ENCODE data around the gene PHACTR3. TPM values are rescaled to one million over a fixed set of nuclear protein-coding genes. Genes with fewer than 3 reads are reported as not detected.

Gene PHACTR3
- total and polyA plus RNA-seq, 2 of the 8 experiments (the other 6 are each of a cell fraction or from before 2014, with no cell fraction given), result 0.05 to 0.13 TPM

- Histone ChIP-seq H3K23me2 (ENCODE audit: low read depth, low read length) (peaks cover 3% of the 10 kb centered on the region; the same call in 1 of the 2 replicates), H4K91ac (replicated peaks; ENCODE audit: insufficient read length, low read length) (no peak overlapping the region), H3K9me3 (ENCODE audit: insufficient read depth in 2 of 2, low read depth in 1 of 2, low read length in 1 of 2) (peaks cover 5 to 58% of the 10 kb centered on the region in 2 experiments), H2BK12ac (ENCODE audit: low read depth, low read length) (no peak overlapping the region), H3K4me1 (replicated peaks in 1 of 4; ENCODE audit: control insufficient read depth in 3 of 4, insufficient read depth in 4 of 4, low read length in 3 of 4) (peaks cover 0 to 4% (median 1%) of the 10 kb centered on the region in 4 experiments; a peak in 3 of 7 replicates), H3K4ac (replicated peaks; ENCODE audit: insufficient read length, low read depth, low read length) (no peak overlapping the region), H3K27ac (ENCODE audit: low read depth, low read length) (no peak overlapping the region), H3K36me3 (ENCODE audit: control insufficient read depth in 2 of 4, insufficient read depth in 4 of 4, low read length in 3 of 4) (no peaks in the 10 kb centered on the region), H3K56ac (replicated peaks; ENCODE audit: insufficient read length, low read depth, low read length) (no peak overlapping the region), H2BK120ac (replicated peaks; ENCODE audit: low read depth, low read length) (no peak overlapping the region), H2BK20ac (ENCODE audit: low read length) (no peak overlapping the region), H3K23ac (ENCODE audit: insufficient read length) (no peak overlapping the region), H4K20me1 (replicated peaks in 1 of 2; ENCODE audit: control insufficient read depth in 1 of 2, insufficient read depth in 2 of 2, low read length in 2 of 2) (no peaks in the 10 kb centered on the region), H4K8ac (ENCODE audit: extremely low read depth, insufficient read depth, low read length) (no peak overlapping the region), H2AK5ac (ENCODE audit: low read depth, low read length) (no peak overlapping the region), H3K9ac (replicated peaks in 1 of 4; ENCODE audit: extremely low read depth in 1 of 4, low read depth in 3 of 4, low read length in 3 of 4) (no peak overlapping the region), H3K4me2 (ENCODE audit: insufficient read depth in 1 of 2, low read depth in 2 of 2, low read length in 2 of 2) (no peak overlapping the region), H2BK15ac (ENCODE audit: low read length) (no peak overlapping the region), H2AFZ (ENCODE audit: low read length) (no peak overlapping the region), H3K18ac (ENCODE audit: extremely low read depth, low read length) (no peak overlapping the region), H3K4me3 (ENCODE audit: extremely low read depth in 1 of 4, insufficient read depth in 2 of 4, low read depth in 3 of 4, low read length in 4 of 4) (no peak overlapping the region), H3K27me3 (replicated peaks in 1 of 4; ENCODE audit: control insufficient read depth in 3 of 4, extremely low read depth in 1 of 4, insufficient read depth in 3 of 4, low read length in 3 of 4) (peaks cover 14 to 44% (median 34%) of the 10 kb centered on the region in 4 experiments), H4K5ac (ENCODE audit: insufficient read length, low read depth, low read length) (no peak overlapping the region), H2BK5ac (ENCODE audit: low read depth, low read length) (no peak overlapping the region), H3K79me2 (ENCODE audit: control insufficient read depth in 1 of 2, insufficient read depth in 2 of 2, low read length in 2 of 2) (no peaks in the 10 kb centered on the region), H3K14ac (ENCODE audit: insufficient read length) (no peak overlapping the region), H3K79me1 (ENCODE audit: low read depth, low read length) (no peaks in the 10 kb centered on the region)
- DNase-seq (ENCODE audit: low read depth in 1 of 2, low spot score in 2 of 2) (no peak), FAIRE-seq (no peak)
- WGBS, 2 experiments (ENCODE audit: extremely low coverage in 1 of 2, insufficient coverage in 1 of 2, insufficient read length in 1 of 2, insufficient replicate concordance in 2 of 2, low coverage in 1 of 2, low lambda C conversion rate in 2 of 2, missing lambda C conversion rate in 1 of 2), result 88% methylated on average over 8 of the region's 8 CpGs; no CpG with 5 or more reads in 1 of the 2 experiments
- ChIA-PET POLR2A (ENCODE audit: partially characterized antibody) (no interaction called here), CTCF (ENCODE audit: partially characterized antibody) (interaction anchor here (0.7 kb wide), 1 partner anchor 29 kb away, joined by 4 read pairs; no protein-coding TSS in a partner anchor)
- no peak for TF ChIP-seq EGR1 (IDR thresholded peaks at IDR 0.05; ENCODE audit: borderline replicate concordance, low read depth, low read length)
- no peak for TF ChIP-seq RNF2 (IDR thresholded peaks at IDR 0.05; ENCODE audit: borderline replicate concordance, low read depth, low read length, missing control alignments, poor library complexity, severe bottlenecking)
- TF ChIP-seq SIRT6 (IDR thresholded peaks at IDR 0.05; ENCODE audit: low read length), result no peak
- no peak for TF ChIP-seq PHF8 (conservative IDR thresholded peaks at IDR 0.05; ENCODE audit: low read depth, low read length)
- TF ChIP-seq SIN3A (conservative IDR thresholded peaks at IDR 0.05 in 1 of 2, IDR thresholded peaks at IDR 0.05 in 1 of 2; ENCODE audit: low read depth in 1 of 2, low read length in 2 of 2), result no peak
- no peak for TF ChIP-seq SUZ12 (IDR thresholded peaks at IDR 0.05; ENCODE audit: low read length)
- TF ChIP-seq ZNF274 (IDR thresholded peaks at IDR 0.05; ENCODE audit: borderline replicate concordance, extremely low read depth, low read length), result no peak
- no peak for TF ChIP-seq HDAC6 (IDR thresholded peaks at IDR 0.05; ENCODE audit: low read depth, low read length)
- no peak for TF ChIP-seq ATF2 (IDR thresholded peaks at IDR 0.05; ENCODE audit: low read length)
- TF ChIP-seq CHD2 (IDR thresholded peaks at IDR 0.05; ENCODE audit: low read length), result no peak
- TF ChIP-seq NANOG (IDR thresholded peaks at IDR 0.05; ENCODE audit: insufficient read depth, low read depth, low read length, poor library complexity, severe bottlenecking), result no peak
- TF ChIP-seq SP2 (IDR thresholded peaks at IDR 0.05; ENCODE audit: low read length), result no peak
Observed at GRCh38 chr20:59573837-59574236, 30.5 kb upstream of the PHACTR3 start.
